Colon (tissue), 2 donors: ENCODE data around the gene TOMM40.
A peak's percentile ranks its signal among the peaks of the same experiment; 100 is the strongest.
"Not testable (repeated sequence)": the region's sequence is repeated elsewhere in the genome, so short reads cannot be mapped to it uniquely, and the experiment has no call there.

ENCODE experiments used
- FAIRE-seq: peaks from 2 replicates; lab custom pipeline; 2012; peaks lifted over from hg19 to GRCh38; lab: Jason Lieb, UNC
- donor health status: control.
- donor health status: control.

TOMM40 gene

GRCh38 chr19:44871809-44872208, 19.2 kb upstream of the TOMM40 start:
- FAIRE-seq = no peak

GRCh38 chr19:44872661-44873060, 18.4 kb upstream of the TOMM40 start:
- FAIRE-seq = peak; percentile 10

GRCh38 chr19:44874317-44874716, 16.7 kb upstream of the TOMM40 start:
- no peak for FAIRE-seq

- FAIRE-seq = no peak
Measured at GRCh38 chr19:44875666-44876451, 15.2 kb upstream of the TOMM40 start.

- no peak for FAIRE-seq
Measured at GRCh38 chr19:44876930-44877535, 14.0 kb upstream of the TOMM40 start.

GRCh38 chr19:44878120-44878865, 12.8 kb upstream of the TOMM40 start:
- no peak for FAIRE-seq

GRCh38 chr19:44879309-44880065, 11.6 kb upstream of the TOMM40 start:
- no peak for FAIRE-seq

- no peak for FAIRE-seq
Measured at GRCh38 chr19:44882063-44882462, 9.0 kb upstream of the TOMM40 start.

GRCh38 chr19:44882619-44883397, 8.2 kb upstream of the TOMM40 start:
- FAIRE-seq = not testable (repeated sequence)

- no peak for FAIRE-seq
Measured at GRCh38 chr19:44883922-44884321, 7.1 kb upstream of the TOMM40 start.

- FAIRE-seq = no peak
Measured at GRCh38 chr19:44884566-44884965, 6.5 kb upstream of the TOMM40 start.

- FAIRE-seq = no peak
Measured at GRCh38 chr19:44886141-44886540, 4.9 kb upstream of the TOMM40 start.

- FAIRE-seq = no peak
Measured at GRCh38 chr19:44887648-44888047, 3.4 kb upstream of the TOMM40 start.

- FAIRE-seq = not testable (repeated sequence)
Measured at GRCh38 chr19:44888335-44888734, 2.7 kb upstream of the TOMM40 start.

GRCh38 chr19:44889830-44890365, 1.2 kb upstream of the TOMM40 start:
- no peak for FAIRE-seq

- peak; percentile 95 for FAIRE-seq
Measured at GRCh38 chr19:44890366-44891015, 563 bp upstream of the TOMM40 start.

GRCh38 chr19:44892932-44893331, 1.9 kb downstream of the TOMM40 start:
- FAIRE-seq = no peak

- no peak for FAIRE-seq
Measured at GRCh38 chr19:44893332-44894051, 2.4 kb downstream of the TOMM40 start.

GRCh38 chr19:44894052-44894400, 3.0 kb downstream of the TOMM40 start:
- no peak for FAIRE-seq

- FAIRE-seq = no peak
Measured at GRCh38 chr19:44894946-44895345, 3.9 kb downstream of the TOMM40 start.
